Stimulated activated CD8-positive, alpha-beta memory T cell treated with anti-CD3 and anti-CD28 coated beads, Interleukin-7, amount 100 ng/mL, for 24 hours (primary cell): ENCODE measurements around the gene HMGCLL1.

Experiments
- DNase-seq: peaks from one replicate; pipeline ENCODE4 v3.0.0-alpha.2; 2020; ENCODE audit warnings: low read depth

HMGCLL1 gene

GRCh38 chr6:55531496-55531895, 47.5 kb downstream of the HMGCLL1 start:
- no peak for DNase-seq

- DNase-seq, result no peak
Measured at GRCh38 chr6:55530931-55531330, 48.1 kb downstream of the HMGCLL1 start.

GRCh38 chr6:55528624-55529023, 50.4 kb downstream of the HMGCLL1 start:
- no peak for DNase-seq

- DNase-seq, result no peak
Measured at GRCh38 chr6:55524441-55524840, 54.6 kb downstream of the HMGCLL1 start.

- DNase-seq, result no peak
Measured at GRCh38 chr6:55518529-55519060, 60.4 kb downstream of the HMGCLL1 start.

GRCh38 chr6:55516736-55517135, 62.3 kb downstream of the HMGCLL1 start:
- no peak for DNase-seq

GRCh38 chr6:55512904-55513303, 66.1 kb downstream of the HMGCLL1 start:
- DNase-seq, result no peak

- no peak for DNase-seq
Measured at GRCh38 chr6:55511122-55511800, 67.7 kb downstream of the HMGCLL1 start.

GRCh38 chr6:55499591-55499990, 79.4 kb downstream of the HMGCLL1 start:
- DNase-seq, result no peak

GRCh38 chr6:55497694-55498093, 81.3 kb downstream of the HMGCLL1 start:
- no peak for DNase-seq

- DNase-seq, result no peak
Measured at GRCh38 chr6:55496201-55496600, 82.8 kb downstream of the HMGCLL1 start.

- DNase-seq, result no peak
Measured at GRCh38 chr6:55495277-55495676, 83.7 kb downstream of the HMGCLL1 start.

GRCh38 chr6:55494411-55494810, 84.6 kb downstream of the HMGCLL1 start:
- no peak for DNase-seq

GRCh38 chr6:55492259-55492658, 86.7 kb downstream of the HMGCLL1 start:
- DNase-seq, result no peak

GRCh38 chr6:55490871-55491270, 88.1 kb downstream of the HMGCLL1 start:
- DNase-seq, result no peak

GRCh38 chr6:55474382-55474781, 104.6 kb downstream of the HMGCLL1 start:
- no peak for DNase-seq

GRCh38 chr6:55473722-55474121, 105.3 kb downstream of the HMGCLL1 start:
- DNase-seq, result no peak

- DNase-seq, result no peak
Measured at GRCh38 chr6:55469951-55470366, 109.0 kb downstream of the HMGCLL1 start.

- DNase-seq, result no peak
Measured at GRCh38 chr6:55456016-55456415, 123.0 kb downstream of the HMGCLL1 start.

- DNase-seq, result no peak
Measured at GRCh38 chr6:55450005-55450404, 129.0 kb downstream of the HMGCLL1 start.

- no peak for DNase-seq
Measured at GRCh38 chr6:55449225-55449624, 129.8 kb downstream of the HMGCLL1 start.

GRCh38 chr6:55448451-55448850, 130.5 kb downstream of the HMGCLL1 start:
- no peak for DNase-seq

- DNase-seq, result no peak
Measured at GRCh38 chr6:55447891-55448290, 131.1 kb downstream of the HMGCLL1 start.

- no peak for DNase-seq
Measured at GRCh38 chr6:55445648-55446204, 133.3 kb downstream of the HMGCLL1 start.
